PFSK-1 (cell line): ENCODE measurements around the gene TAOK2.

Experiments
- FOXP2 ChIP-seq: optimal IDR thresholded peaks from 2 replicates; pipeline ENCODE3; 2011; ENCODE audit warnings: borderline replicate concordance, control low read depth, inconsistent platforms; ENCODE audit not compliant: insufficient read depth; ENCODE audit errors: extremely low read length, extremely low read depth
- POLR2AphosphoS5 ChIP-seq: IDR thresholded peaks from 2 replicates; pipeline ENCODE4 v1.6.1; 2012; ENCODE audit warnings: low read depth, mild to moderate bottlenecking, control low read depth, low read length, moderate library complexity
- SIN3A ChIP-seq: IDR thresholded peaks from 2 replicates; pipeline ENCODE4 v1.6.1; 2012; ENCODE audit warnings: mild to moderate bottlenecking, low read length, moderate library complexity, borderline replicate concordance; ENCODE audit not compliant: insufficient read depth
- TAF1 ChIP-seq: IDR thresholded peaks from 2 replicates; pipeline ENCODE4 v1.6.1; 2012; ENCODE audit warnings: low read length, control low read depth, borderline replicate concordance; ENCODE audit not compliant: insufficient read depth
- TF ChIP-seq, protein P1 (sequence below), 2 experiments: IDR thresholded peaks; 2 replicates each; pipeline versions ENCODE4 v1.6.1 to v1.8.0; 2011 to 2012; ENCODE audit warnings: low read depth in 2 of 2, low read length in 2 of 2, control low read depth in 1 of 2, inconsistent platforms in 1 of 2, mild to moderate bottlenecking in 1 of 2, moderate library complexity in 1 of 2; ENCODE audit not compliant: insufficient read depth in 1 of 2

TAOK2 gene

DNA sequence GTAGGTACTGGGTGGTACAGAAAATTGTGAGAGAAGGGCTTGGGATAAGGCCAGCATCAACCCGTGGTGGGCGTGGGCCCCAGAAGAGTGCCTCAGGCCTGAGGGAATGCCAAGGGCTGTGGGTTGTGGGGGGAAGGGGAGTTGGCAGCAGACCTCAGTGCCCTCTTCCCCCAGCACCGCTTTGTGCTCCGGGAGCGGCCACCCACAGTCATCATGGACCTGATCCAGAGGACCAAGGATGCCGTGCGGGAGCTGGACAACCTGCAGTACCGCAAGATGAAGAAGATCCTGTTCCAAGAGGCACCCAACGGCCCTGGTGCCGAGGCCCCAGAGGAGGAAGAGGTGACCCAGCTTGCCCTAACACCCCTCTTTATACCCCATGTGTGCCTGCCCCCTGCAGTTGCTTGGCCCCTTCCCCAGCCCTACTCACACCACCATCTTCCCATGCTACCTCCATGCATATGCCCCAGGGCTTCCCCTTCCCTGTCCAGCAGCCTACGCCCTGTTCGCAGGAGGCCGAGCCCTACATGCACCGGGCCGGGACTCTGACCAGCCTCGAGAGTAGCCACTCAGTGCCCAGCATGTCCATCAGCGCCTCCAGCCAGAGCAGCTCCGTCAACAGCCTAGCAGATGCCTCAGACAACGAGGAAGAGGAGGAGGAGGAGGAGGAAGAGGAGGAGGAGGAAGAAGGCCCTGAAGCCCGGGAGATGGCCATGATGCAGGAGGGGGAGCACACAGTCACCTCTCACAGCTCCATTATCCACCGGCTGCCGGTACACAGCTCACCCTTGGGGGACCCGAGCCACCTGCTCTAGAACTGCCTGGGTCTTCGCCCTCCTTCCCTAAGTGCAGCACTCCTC is 9.1 kb downstream of the TAOK2 start:
- TF ChIP-seq POLR2AphosphoS5: no peak
- no peak for TF ChIP-seq FOXP2
- TF ChIP-seq TAF1: no peak
- TF ChIP-seq SIN3A: no peak
- TF ChIP-seq, protein P1, sequence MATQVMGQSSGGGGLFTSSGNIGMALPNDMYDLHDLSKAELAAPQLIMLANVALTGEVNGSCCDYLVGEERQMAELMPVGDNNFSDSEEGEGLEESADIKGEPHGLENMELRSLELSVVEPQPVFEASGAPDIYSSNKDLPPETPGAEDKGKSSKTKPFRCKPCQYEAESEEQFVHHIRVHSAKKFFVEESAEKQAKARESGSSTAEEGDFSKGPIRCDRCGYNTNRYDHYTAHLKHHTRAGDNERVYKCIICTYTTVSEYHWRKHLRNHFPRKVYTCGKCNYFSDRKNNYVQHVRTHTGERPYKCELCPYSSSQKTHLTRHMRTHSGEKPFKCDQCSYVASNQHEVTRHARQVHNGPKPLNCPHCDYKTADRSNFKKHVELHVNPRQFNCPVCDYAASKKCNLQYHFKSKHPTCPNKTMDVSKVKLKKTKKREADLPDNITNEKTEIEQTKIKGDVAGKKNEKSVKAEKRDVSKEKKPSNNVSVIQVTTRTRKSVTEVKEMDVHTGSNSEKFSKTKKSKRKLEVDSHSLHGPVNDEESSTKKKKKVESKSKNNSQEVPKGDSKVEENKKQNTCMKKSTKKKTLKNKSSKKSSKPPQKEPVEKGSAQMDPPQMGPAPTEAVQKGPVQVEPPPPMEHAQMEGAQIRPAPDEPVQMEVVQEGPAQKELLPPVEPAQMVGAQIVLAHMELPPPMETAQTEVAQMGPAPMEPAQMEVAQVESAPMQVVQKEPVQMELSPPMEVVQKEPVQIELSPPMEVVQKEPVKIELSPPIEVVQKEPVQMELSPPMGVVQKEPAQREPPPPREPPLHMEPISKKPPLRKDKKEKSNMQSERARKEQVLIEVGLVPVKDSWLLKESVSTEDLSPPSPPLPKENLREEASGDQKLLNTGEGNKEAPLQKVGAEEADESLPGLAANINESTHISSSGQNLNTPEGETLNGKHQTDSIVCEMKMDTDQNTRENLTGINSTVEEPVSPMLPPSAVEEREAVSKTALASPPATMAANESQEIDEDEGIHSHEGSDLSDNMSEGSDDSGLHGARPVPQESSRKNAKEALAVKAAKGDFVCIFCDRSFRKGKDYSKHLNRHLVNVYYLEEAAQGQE (IDR thresholded peaks at IDR 0.05; ENCODE audit: insufficient read depth in 1 of 2, low read depth in 2 of 2, low read length in 2 of 2): no peak

- TF ChIP-seq TAF1 (no peak), POLR2AphosphoS5 (no peak), FOXP2 (no peak), SIN3A (no peak)
- TF ChIP-seq, protein P1 (IDR thresholded peaks at IDR 0.05; ENCODE audit: insufficient read depth in 1 of 2, low read depth in 2 of 2, low read length in 2 of 2): no peak
Observed at GRCh38 chr16:29983420-29984136, 9.9 kb downstream of the TAOK2 start.

- TF ChIP-seq, protein P1 (IDR thresholded peaks at IDR 0.05; ENCODE audit: insufficient read depth in 1 of 2, low read depth in 2 of 2, low read length in 2 of 2): no peak
- no peak for TF ChIP-seq POLR2AphosphoS5
- no peak for TF ChIP-seq FOXP2
- no peak for TF ChIP-seq SIN3A
- TF ChIP-seq TAF1: no peak
Observed at GRCh38 chr16:29984137-29984763, 10.6 kb downstream of the TAOK2 start.

- TF ChIP-seq TAF1 (no peak), SIN3A (no peak), POLR2AphosphoS5 (no peak), FOXP2 (no peak)
- TF ChIP-seq, protein P1 (IDR thresholded peaks at IDR 0.05; ENCODE audit: insufficient read depth in 1 of 2, low read depth in 2 of 2, low read length in 2 of 2): no peak
Observed at GRCh38 chr16:29984764-29985147, 11.1 kb downstream of the TAOK2 start.
